ENCODE results near the gene PCDHGA6. TPM values are rescaled to one million over a fixed set of nuclear protein-coding genes. Genes with fewer than 3 reads are reported as not detected.

PCDHGA6 gene
- total RNA-seq (1 to 10 TPM; 2.2 to 5.0 (median 4.2) TPM), polyA plus RNA-seq (under 1 TPM; 0.35 to 0.58 (median 0.54) TPM)
- long read RNA-seq, donor 1, full-length matches to known transcripts = 4 of 4 reads
- long read RNA-seq, donor 1, partial matches to known transcripts = 0 of 4 reads
- long read RNA-seq, donor 1, other reads (novel, unspliced or antisense) = 0 of 4 reads
- long read RNA-seq, donor 2, full-length matches to known transcripts = 3 of 3 reads
- long read RNA-seq, donor 2, partial matches to known transcripts = 0 of 3 reads
- long read RNA-seq, donor 2, other reads (novel, unspliced or antisense) = 0 of 3 reads

DNA sequence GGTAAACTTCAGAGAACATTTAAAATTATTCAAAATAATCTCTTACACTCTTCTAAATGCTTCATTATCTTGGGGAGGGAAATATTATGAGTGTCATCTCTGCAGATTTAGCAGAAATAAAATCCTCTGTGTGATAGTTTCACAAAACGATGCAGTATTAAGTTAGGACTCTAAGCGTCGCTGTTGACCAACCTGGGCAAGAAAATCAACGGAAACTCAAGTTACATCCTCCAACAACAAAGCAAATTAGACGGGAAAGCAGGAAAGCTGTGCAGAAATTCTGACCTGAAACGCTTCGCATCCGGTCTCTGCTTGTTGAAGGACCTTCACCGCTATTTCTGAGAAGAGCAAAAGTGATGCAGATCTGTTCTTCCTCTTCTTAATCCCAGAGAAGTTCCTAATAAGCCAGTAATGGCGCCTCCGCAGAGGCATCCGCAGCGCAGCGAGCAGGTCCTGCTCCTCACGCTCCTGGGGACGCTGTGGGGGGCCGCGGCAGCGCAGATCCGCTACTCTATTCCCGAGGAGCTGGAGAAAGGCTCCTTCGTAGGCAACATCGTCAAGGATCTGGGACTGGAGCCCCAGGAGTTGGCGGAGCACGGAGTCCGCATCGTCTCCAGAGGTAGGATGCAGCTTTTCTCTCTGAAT lies at the start of gene PCDHGA6:
Gene PCDHGA6 (plus strand): TSS at position 219 of the 645 bp plus-strand sequence. CDS start 193 bp downstream, at position 412.
- peaks cover 0 to 87% (median 10%) of the 10 kb centered on the region in 7 donors for H3K27me3 ChIP-seq (replicated peaks in 1 of 7)
- 21 to 31% (median 23%) methylated on average over 19 to 27 of the region's 27 CpGs for WGBS, 5 donors
- no peak for DNase-seq
- H3K9me3 ChIP-seq = peaks cover 0 to 100% (median 98%) of the 10 kb centered on the region in 8 donors
- H3K4me3 ChIP-seq = peak within 1 kb of the TSS in 2 of 8 donors; percentile 25 to 55
- intact Hi-C loops (cut with DNase I; ENCODE audit: low total_unique reads) = no loop called here
- no peak for TF ChIP-seq POLR2AphosphoS5 (IDR thresholded peaks at IDR 0.05)
- TF ChIP-seq, protein P1, sequence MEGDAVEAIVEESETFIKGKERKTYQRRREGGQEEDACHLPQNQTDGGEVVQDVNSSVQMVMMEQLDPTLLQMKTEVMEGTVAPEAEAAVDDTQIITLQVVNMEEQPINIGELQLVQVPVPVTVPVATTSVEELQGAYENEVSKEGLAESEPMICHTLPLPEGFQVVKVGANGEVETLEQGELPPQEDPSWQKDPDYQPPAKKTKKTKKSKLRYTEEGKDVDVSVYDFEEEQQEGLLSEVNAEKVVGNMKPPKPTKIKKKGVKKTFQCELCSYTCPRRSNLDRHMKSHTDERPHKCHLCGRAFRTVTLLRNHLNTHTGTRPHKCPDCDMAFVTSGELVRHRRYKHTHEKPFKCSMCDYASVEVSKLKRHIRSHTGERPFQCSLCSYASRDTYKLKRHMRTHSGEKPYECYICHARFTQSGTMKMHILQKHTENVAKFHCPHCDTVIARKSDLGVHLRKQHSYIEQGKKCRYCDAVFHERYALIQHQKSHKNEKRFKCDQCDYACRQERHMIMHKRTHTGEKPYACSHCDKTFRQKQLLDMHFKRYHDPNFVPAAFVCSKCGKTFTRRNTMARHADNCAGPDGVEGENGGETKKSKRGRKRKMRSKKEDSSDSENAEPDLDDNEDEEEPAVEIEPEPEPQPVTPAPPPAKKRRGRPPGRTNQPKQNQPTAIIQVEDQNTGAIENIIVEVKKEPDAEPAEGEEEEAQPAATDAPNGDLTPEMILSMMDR (IDR thresholded peaks at IDR 0.05 in 8 of 11, conservative IDR thresholded peaks at IDR 0.05 in 3 of 11) = peak in 4 of 11 experiments; percentile 11 to 32 (median 18)
- TF ChIP-seq POLR2A (IDR thresholded peaks at IDR 0.05) = no peak
- no peak within 1 kb of the TSS for H3K27ac ChIP-seq
- no peaks in the 10 kb centered on the region for H3K36me3 ChIP-seq
- H3K4me1 ChIP-seq = no peaks in the 10 kb centered on the region

- 11 to 16% (median 15%) methylated on average over 27 of the region's 27 CpGs for WGBS, 5 donors
- Histone ChIP-seq H3K36me3 (no peaks in the 10 kb centered on the region), H3K4me3 (peak overlapping the region in 4 of 8 donors; percentile 7 to 59 (median 26)), H3K27me3 (replicated peaks in 1 of 7) (peaks cover 0 to 48% (median 10%) of the 10 kb centered on the region in 7 donors), H3K4me1 (peaks cover 0 to 3% (median under 1%) of the 10 kb centered on the region in 6 donors), H3K9me3 (peaks cover 4 to 100% (median 91%) of the 10 kb centered on the region in 8 donors), H3K27ac (peak overlapping the region in 3 of 8 donors; percentile 45 to 59 (median 49))
- DNase-seq = peak; percentile 84
- intact Hi-C loops (cut with DNase I; ENCODE audit: low total_unique reads) = no loop called here
- TF ChIP-seq, protein P1 (IDR thresholded peaks at IDR 0.05 in 8 of 11, conservative IDR thresholded peaks at IDR 0.05 in 3 of 11) = peak in 7 of 11 experiments; percentile 11 to 51 (median 43)
- TF ChIP-seq POLR2A (IDR thresholded peaks at IDR 0.05) = no peak
These were observed 47.4 kb upstream of the PCDHGA6 start for GRCh38 chr5:141326088-141326854.

- peaks cover 0 to 100% (median 91%) of the 10 kb centered on the region in 8 donors for H3K9me3 ChIP-seq
- no peak for DNase-seq
- TF ChIP-seq POLR2A (IDR thresholded peaks at IDR 0.05) = no peak
- no peak for TF ChIP-seq POLR2AphosphoS5 (IDR thresholded peaks at IDR 0.05)
- TF ChIP-seq, protein P1 (IDR thresholded peaks at IDR 0.05 in 8 of 11, conservative IDR thresholded peaks at IDR 0.05 in 3 of 11) = no peak
- intact Hi-C loops (cut with DNase I; ENCODE audit: low total_unique reads) = no loop called here
- H3K27ac ChIP-seq = no peak overlapping the region
- H3K4me3 ChIP-seq = no peak overlapping the region
- WGBS, 5 donors = 76 to 92% (median 83%) methylated on average over 2 to 8 of the region's 8 CpGs
- H3K4me1 ChIP-seq = no peaks in the 10 kb centered on the region
- no peaks in the 10 kb centered on the region for H3K36me3 ChIP-seq
- H3K27me3 ChIP-seq (replicated peaks in 1 of 7) = peaks cover 0 to 68% (median 12%) of the 10 kb centered on the region in 7 donors
These were observed 45.5 kb upstream of the PCDHGA6 start for GRCh38 chr5:141328231-141328630.
